Measurements from ENCODE around the gene ETV5. TPM values are rescaled to one million over a fixed set of nuclear protein-coding genes. Genes with fewer than 3 reads are reported as not detected.

The ETV5 gene
- total RNA-seq, 1 donor from 2014 or later: 40.6 TPM

- Mint-ChIP-seq H3K27ac (ENCODE audit: unreplicated experiment) (peak overlapping the region; percentile 83), H3K4me3 (ENCODE audit: unreplicated experiment) (peak overlapping the region; percentile 84), H3K27me3 (ENCODE audit: unreplicated experiment) (peaks cover 2% of the 10 kb centered on the region), H3K9me3 (ENCODE audit: unreplicated experiment) (no peaks in the 10 kb centered on the region), H3K36me3 (ENCODE audit: low read depth, unreplicated experiment) (peaks cover 4% of the 10 kb centered on the region), H3K4me1 (ENCODE audit: unreplicated experiment) (peaks cover 33% of the 10 kb centered on the region)
- TF ChIP-seq, protein P1, sequence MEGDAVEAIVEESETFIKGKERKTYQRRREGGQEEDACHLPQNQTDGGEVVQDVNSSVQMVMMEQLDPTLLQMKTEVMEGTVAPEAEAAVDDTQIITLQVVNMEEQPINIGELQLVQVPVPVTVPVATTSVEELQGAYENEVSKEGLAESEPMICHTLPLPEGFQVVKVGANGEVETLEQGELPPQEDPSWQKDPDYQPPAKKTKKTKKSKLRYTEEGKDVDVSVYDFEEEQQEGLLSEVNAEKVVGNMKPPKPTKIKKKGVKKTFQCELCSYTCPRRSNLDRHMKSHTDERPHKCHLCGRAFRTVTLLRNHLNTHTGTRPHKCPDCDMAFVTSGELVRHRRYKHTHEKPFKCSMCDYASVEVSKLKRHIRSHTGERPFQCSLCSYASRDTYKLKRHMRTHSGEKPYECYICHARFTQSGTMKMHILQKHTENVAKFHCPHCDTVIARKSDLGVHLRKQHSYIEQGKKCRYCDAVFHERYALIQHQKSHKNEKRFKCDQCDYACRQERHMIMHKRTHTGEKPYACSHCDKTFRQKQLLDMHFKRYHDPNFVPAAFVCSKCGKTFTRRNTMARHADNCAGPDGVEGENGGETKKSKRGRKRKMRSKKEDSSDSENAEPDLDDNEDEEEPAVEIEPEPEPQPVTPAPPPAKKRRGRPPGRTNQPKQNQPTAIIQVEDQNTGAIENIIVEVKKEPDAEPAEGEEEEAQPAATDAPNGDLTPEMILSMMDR (IDR thresholded peaks at IDR 0.05; ENCODE audit: unreplicated experiment): no peak
- peak; percentile 70 for DNase-seq (ENCODE audit: low spot score)
Measured at GRCh38 chr3:186097663-186098451, 11.0 kb downstream of the ETV5 start.

GRCh38 chr3:186097317-186097662, 11.6 kb downstream of the ETV5 start:
- H3K9me3 Mint-ChIP-seq (ENCODE audit: unreplicated experiment): no peaks in the 10 kb centered on the region
- peak overlapping the region; percentile 84 for H3K4me3 Mint-ChIP-seq (ENCODE audit: unreplicated experiment)
- H3K4me1 Mint-ChIP-seq (ENCODE audit: unreplicated experiment): peaks cover 34% of the 10 kb centered on the region
- H3K27ac Mint-ChIP-seq (ENCODE audit: unreplicated experiment): peak overlapping the region; percentile 48
- no peaks in the 10 kb centered on the region for H3K36me3 Mint-ChIP-seq (ENCODE audit: low read depth, unreplicated experiment)
- no peak for DNase-seq (ENCODE audit: low spot score)
- H3K27me3 Mint-ChIP-seq (ENCODE audit: unreplicated experiment): peaks cover 2% of the 10 kb centered on the region
- TF ChIP-seq, protein P1 (IDR thresholded peaks at IDR 0.05; ENCODE audit: unreplicated experiment): no peak

DNA sequence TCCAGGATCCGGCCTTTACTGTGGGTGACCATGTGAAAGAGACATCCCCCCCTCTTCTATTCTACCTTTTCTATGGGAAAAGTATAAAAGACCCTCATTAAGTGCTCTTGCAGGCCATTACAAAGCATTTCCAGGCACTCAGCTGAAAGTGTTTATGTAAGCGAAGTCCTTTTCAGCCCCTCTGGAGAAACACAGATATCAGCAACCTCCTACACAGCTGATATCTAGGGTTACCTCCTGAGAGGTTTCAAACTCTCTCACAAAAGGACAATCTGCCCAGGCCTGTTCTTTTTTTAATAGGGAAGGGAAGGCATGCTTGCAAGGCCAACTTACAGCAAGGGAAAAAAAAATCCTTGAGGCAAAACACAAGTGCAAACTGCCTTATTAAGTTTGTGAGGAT, 12.6 kb downstream of the ETV5 start:
- Mint-ChIP-seq H3K36me3 (ENCODE audit: low read depth, unreplicated experiment) (no peaks in the 10 kb centered on the region), H3K4me1 (ENCODE audit: unreplicated experiment) (peaks cover 42% of the 10 kb centered on the region), H3K27me3 (ENCODE audit: unreplicated experiment) (peaks cover 2% of the 10 kb centered on the region), H3K9me3 (ENCODE audit: unreplicated experiment) (no peaks in the 10 kb centered on the region), H3K4me3 (ENCODE audit: unreplicated experiment) (no peak overlapping the region), H3K27ac (ENCODE audit: unreplicated experiment) (no peak overlapping the region)
- no peak for DNase-seq (ENCODE audit: low spot score)
- TF ChIP-seq, protein P1 (IDR thresholded peaks at IDR 0.05; ENCODE audit: unreplicated experiment): no peak

GRCh38 chr3:186095561-186096081, 13.3 kb downstream of the ETV5 start:
- TF ChIP-seq, protein P1 (IDR thresholded peaks at IDR 0.05; ENCODE audit: unreplicated experiment): no peak
- DNase-seq (ENCODE audit: low spot score): no peak
- no peak overlapping the region for H3K4me3 Mint-ChIP-seq (ENCODE audit: unreplicated experiment)
- H3K27me3 Mint-ChIP-seq (ENCODE audit: unreplicated experiment): peaks cover 2% of the 10 kb centered on the region
- peaks cover 46% of the 10 kb centered on the region for H3K4me1 Mint-ChIP-seq (ENCODE audit: unreplicated experiment)
- H3K27ac Mint-ChIP-seq (ENCODE audit: unreplicated experiment): no peak overlapping the region
- no peaks in the 10 kb centered on the region for H3K9me3 Mint-ChIP-seq (ENCODE audit: unreplicated experiment)
- no peaks in the 10 kb centered on the region for H3K36me3 Mint-ChIP-seq (ENCODE audit: low read depth, unreplicated experiment)
